IMR-90 (cell line): ENCODE measurements around the gene EVX1.

Experiments
- BHLHE40 ChIP-seq: fragments of 150-350 bp; IDR thresholded peaks from 2 replicates; pipeline ENCODE4 v1.6.1; 2016; ENCODE audit warnings: mild to moderate bottlenecking, low read depth, low read length
- ELK1 ChIP-seq: fragments of 150-350 bp; IDR thresholded peaks from 2 replicates; pipeline ENCODE4 v1.6.1; 2016; ENCODE audit warnings: low read depth, mild to moderate bottlenecking, low read length, moderate library complexity, borderline replicate concordance
- MAZ ChIP-seq: IDR thresholded peaks from 2 replicates; pipeline ENCODE4 v1.6.1; 2012; ENCODE audit warnings: low read depth, mild to moderate bottlenecking, low read length, improper control_type of control experiment, moderate library complexity, borderline replicate concordance
- POLR2A ChIP-seq: IDR thresholded peaks from 2 replicates; pipeline ENCODE4 v1.6.1; 2012; ENCODE audit warnings: mild to moderate bottlenecking, low read depth, low read length
- RAD21 ChIP-seq: IDR thresholded peaks from 2 replicates; pipeline ENCODE4 v1.6.1; 2012; ENCODE audit warnings: low read length, improper control_type of control experiment
- RCOR1 ChIP-seq: IDR thresholded peaks from 2 replicates; pipeline ENCODE4 v1.6.1; 2012; ENCODE audit warnings: mild to moderate bottlenecking, low read length, improper control_type of control experiment; ENCODE audit not compliant: insufficient replicate concordance
- SMC3 ChIP-seq: fragments of 150-350 bp; IDR thresholded peaks from 2 replicates; pipeline ENCODE4 v1.6.1; 2016; ENCODE audit warnings: low read depth, mild to moderate bottlenecking, antibody characterized with exemption, low read length, moderate library complexity
- TF ChIP-seq, protein P1 (sequence below): conservative IDR thresholded peaks from 2 replicates; pipeline ENCODE4 v1.5.1; 2012; ENCODE audit warnings: mild to moderate bottlenecking, low read depth, low read length, improper control_type of control experiment

GRCh38 chr7:27243340-27244163 is 950 bp downstream of the EVX1 start:
- TF ChIP-seq, protein P1, sequence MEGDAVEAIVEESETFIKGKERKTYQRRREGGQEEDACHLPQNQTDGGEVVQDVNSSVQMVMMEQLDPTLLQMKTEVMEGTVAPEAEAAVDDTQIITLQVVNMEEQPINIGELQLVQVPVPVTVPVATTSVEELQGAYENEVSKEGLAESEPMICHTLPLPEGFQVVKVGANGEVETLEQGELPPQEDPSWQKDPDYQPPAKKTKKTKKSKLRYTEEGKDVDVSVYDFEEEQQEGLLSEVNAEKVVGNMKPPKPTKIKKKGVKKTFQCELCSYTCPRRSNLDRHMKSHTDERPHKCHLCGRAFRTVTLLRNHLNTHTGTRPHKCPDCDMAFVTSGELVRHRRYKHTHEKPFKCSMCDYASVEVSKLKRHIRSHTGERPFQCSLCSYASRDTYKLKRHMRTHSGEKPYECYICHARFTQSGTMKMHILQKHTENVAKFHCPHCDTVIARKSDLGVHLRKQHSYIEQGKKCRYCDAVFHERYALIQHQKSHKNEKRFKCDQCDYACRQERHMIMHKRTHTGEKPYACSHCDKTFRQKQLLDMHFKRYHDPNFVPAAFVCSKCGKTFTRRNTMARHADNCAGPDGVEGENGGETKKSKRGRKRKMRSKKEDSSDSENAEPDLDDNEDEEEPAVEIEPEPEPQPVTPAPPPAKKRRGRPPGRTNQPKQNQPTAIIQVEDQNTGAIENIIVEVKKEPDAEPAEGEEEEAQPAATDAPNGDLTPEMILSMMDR = no peak
- TF ChIP-seq POLR2A (no peak), SMC3 (no peak), ELK1 (no peak), BHLHE40 (no peak), RCOR1 (no peak), RAD21 (no peak), MAZ (no peak)
